Measurements from ENCODE around the gene TM4SF18.

TM4SF18 gene

GRCh38 chr3:149283401-149283800 is 50.0 kb downstream of the TM4SF18 start:
- no peak for DNase-seq

- DNase-seq: no peak
Observed at GRCh38 chr3:149282836-149283235, 50.6 kb downstream of the TM4SF18 start.

- DNase-seq: no peak
Observed at GRCh38 chr3:149282322-149282721, 51.1 kb downstream of the TM4SF18 start.

GRCh38 chr3:149280671-149281349 is 52.6 kb downstream of the TM4SF18 start:
- DNase-seq: peak in 2 of 4 experiments; percentile 21 to 48

- no peak for DNase-seq
Observed at GRCh38 chr3:149278911-149279310, 54.5 kb downstream of the TM4SF18 start.

GRCh38 chr3:149277331-149277813 is 56.1 kb downstream of the TM4SF18 start:
- DNase-seq: peak; percentile 51 to 71 (median 62)

- DNase-seq: no peak
Observed at GRCh38 chr3:149276619-149277018, 56.8 kb downstream of the TM4SF18 start.

- no peak for DNase-seq
Observed at GRCh38 chr3:149274220-149274619, 59.2 kb downstream of the TM4SF18 start.

GRCh38 chr3:149273096-149273751 is 60.2 kb downstream of the TM4SF18 start:
- peak; percentile 72 to 88 (median 79) for DNase-seq

GRCh38 chr3:149271669-149272068 is 61.8 kb downstream of the TM4SF18 start:
- peak in 2 of 4 experiments; percentile 10 to 30 for DNase-seq

- DNase-seq: no peak
Observed at GRCh38 chr3:149270180-149270579, 63.3 kb downstream of the TM4SF18 start.

- DNase-seq: no peak
Observed at GRCh38 chr3:149269687-149270086, 63.7 kb downstream of the TM4SF18 start.
